ENCODE measurements around the gene TIMP2.

Gene TIMP2

DNA sequence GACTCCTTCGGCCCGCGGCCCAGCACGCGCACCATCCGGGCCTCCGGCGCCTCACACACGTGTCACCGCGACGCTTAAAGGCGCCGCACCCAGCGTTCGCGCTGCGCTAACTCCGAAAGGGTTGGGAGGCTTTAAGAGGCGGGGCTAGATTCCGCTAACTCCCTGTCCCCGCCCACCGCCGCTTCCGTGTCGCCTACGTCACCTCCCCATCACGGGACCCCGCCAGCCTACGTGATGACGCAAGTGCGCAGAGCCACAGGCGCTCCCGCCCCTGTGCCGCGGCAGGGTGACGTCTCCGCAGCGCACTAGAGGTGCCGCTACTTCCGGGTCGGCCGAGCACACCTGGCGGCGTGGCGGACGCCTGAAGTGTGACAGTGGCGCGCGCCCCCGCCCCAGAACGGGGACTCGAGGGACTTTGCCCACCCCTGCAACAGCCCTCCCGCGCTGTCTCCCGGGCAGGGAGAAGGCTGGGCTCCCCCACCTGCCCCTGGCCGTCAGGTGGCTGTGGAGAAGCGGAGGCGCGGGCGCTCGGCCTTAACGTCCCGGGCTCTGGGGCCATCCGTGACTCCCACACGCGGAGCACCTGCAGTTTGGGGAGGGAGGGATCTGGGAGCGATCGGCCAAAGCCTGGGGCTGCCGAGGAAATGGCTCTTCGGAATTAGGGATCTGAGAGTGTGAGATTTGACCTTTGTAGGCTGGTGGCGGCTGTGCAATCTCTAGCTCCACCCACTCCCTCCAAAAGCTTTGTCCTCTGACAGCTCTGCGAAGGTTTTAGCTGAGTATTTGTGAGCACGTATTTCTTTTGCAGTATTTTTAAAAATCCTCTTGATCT is 84.2 kb downstream of the TIMP2 start, which contains the start of gene USP36:
Gene USP36 (minus strand): TSS at position 35 of the 832 bp plus-strand sequence. CDS start 4,451 bp downstream, outside the sequence.
- peak; percentile 100 for DNase-seq (ENCODE audit: extremely low read depth in 1 of 2, low read depth in 1 of 2)

DNA sequence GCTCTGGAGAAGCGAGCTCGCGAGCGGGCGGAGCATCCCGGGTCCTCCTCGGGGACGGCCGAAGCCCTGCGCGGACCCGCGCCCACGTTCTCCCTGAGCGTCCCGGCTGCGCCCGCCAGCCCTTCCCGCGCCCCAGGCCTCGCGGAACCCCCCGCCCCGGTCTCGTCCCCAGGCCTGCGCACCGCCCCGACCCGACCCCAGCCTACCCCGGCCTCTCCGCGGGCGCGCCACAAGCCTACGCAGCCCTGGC is 84.7 kb downstream of the TIMP2 start:
- no peak for DNase-seq (ENCODE audit: extremely low read depth in 1 of 2, low read depth in 1 of 2)

- peak in 1 of 2 donors; percentile 22 for DNase-seq (ENCODE audit: extremely low read depth in 1 of 2, low read depth in 1 of 2)
Measured at GRCh38 chr17:78839762-78840529, 85.2 kb downstream of the TIMP2 start.

DNA sequence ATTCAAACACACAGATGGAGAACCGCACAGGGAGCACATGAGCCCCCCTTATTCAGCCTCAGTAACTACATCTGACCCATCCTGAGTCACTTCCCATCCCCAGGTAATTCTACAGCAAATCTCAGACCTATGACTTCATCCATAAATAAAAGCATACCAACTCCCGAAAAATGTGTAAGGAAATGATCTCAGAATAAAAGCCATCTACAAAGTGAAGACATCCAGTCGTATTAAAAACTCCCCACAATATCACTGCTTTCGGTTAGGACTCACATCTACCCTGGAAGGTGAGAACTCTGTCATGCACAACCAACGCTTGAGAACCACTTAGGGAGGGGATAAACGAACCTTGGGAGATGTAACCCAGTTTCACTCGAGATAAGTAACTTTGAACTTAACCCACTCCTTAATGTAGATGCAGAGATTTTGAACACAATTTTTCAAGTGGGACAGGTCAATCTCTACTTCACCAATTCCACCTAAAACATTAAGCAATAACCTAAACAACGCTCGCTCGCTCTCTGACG is 85.9 kb downstream of the TIMP2 start:
- DNase-seq (ENCODE audit: extremely low read depth in 1 of 2, low read depth in 1 of 2): no peak

DNA sequence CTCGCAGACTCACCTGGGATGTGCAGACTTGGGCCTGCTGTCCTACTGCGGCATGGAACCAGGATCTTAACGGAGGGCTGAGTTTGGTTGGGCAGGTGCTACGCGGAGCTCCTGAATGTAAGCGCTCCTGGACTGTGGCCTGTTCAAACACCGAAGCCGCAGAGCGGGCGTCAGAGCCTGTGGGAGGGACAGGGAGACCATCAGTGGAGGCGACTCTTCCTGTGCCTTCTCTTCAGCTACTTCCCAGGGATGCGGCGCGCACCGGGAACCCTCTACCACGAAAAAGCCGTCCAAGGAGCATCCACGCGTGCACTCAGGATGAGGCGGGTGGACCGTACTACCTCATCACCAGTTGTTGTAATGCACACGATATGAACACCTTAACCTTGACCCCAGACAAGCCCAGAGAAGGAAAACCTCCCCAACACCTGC is 86.6 kb downstream of the TIMP2 start:
- DNase-seq (ENCODE audit: extremely low read depth in 1 of 2, low read depth in 1 of 2): no peak

DNA sequence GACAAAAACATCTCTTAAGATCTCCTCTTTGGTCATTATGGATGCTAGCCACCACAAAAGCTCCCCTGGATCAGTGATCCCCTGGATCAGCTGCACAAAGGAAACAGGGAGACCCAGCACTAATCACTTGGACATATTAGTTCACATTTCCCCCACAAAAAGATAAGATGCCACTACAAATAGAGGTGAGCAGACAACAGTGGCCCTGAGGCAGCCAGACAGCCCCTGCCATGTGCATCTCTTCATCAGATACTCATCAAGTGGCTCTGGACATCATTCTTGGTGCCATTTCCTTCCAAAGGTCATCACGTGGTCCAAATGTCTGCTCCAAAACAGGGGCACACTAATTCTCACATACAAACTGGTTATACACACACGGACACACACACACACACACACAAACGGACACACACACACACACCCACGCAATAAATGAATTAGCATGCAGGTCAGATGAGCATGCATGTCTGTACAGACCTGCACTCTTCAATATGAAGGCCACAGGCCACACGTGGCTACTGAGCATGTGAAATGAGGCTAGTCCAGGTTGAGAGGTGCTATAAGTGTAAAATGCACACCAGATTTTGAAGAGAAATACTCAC is 88.7 kb downstream of the TIMP2 start:
- no peak for DNase-seq (ENCODE audit: extremely low read depth in 1 of 2, low read depth in 1 of 2)

GRCh38 chr17:78834571-78834970 is 90.6 kb downstream of the TIMP2 start:
- no peak for DNase-seq (ENCODE audit: extremely low read depth in 1 of 2, low read depth in 1 of 2)

DNA sequence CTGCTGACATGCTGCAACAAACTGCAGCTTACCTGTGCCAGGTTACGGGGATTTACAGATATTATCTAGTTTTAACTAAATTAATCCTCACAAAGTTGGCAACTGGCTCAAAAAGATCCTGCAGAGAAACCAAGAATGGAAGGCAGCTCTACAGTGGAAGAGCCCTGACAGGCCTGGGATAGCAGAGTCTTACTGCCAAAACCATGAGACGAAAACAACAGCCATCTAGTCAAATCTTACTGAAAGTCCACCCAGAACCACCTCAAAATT is 92.7 kb downstream of the TIMP2 start:
- DNase-seq (ENCODE audit: extremely low read depth in 1 of 2, low read depth in 1 of 2): no peak

DNA sequence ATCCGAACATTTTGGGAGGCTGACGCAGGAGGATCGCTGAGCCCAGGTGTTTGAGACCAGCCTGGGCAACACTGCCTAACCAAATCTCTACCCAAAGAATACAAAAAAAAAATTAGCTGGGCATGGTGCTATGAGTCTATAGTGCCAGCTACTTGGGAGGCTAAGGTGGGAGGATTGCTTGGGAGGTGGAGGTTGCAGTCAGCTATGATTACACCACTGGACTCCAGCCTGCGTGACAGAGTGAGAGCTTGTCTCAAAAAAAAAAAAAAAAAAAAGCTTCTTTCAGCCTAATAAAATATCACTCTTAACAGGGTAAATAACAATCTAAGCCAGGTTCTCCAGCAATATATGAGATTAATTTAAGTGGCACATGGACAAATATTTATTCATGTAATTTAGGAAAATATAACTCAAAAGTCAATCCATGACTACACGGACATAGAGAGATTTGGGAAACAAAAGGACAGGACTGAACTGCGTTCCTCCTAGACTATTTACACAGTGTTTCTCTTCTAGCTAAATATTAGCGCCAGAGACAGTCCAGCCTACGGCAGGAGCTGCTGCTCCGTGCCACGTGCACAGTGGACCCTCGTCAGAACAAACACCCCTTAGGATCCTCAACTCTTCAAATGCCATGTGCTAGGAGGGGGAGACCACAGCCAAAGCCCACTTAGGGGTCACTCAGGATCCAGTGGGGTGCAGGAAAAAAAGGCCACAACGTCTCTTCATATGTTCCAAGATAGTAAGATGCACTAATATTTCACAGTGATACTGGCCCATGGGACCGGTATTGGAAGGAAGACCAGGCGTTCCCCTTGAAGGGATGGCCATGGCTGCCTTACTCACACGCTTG is 93.3 kb downstream of the TIMP2 start:
- DNase-seq (ENCODE audit: extremely low read depth in 1 of 2, low read depth in 1 of 2): no peak

DNA sequence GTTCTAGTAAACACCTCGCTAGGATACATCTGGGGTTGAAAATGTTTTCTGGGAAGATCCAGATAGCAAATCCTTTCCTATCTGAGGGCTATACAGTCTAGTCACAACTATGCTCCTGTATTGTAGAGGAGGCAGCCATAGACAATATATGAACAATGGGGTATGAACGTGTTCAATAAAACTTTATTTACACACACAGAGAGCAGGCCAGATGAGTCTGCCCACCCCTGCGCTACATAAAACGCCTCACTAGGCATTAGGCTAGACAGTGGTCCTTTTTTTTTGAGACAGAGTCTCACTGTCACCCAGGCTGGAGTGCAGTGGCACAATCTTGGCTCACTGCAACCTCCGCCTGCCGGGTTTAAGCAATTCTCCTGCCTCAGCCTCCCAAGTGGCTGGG is 95.7 kb downstream of the TIMP2 start:
- DNase-seq (ENCODE audit: extremely low read depth in 1 of 2, low read depth in 1 of 2): no peak

DNA sequence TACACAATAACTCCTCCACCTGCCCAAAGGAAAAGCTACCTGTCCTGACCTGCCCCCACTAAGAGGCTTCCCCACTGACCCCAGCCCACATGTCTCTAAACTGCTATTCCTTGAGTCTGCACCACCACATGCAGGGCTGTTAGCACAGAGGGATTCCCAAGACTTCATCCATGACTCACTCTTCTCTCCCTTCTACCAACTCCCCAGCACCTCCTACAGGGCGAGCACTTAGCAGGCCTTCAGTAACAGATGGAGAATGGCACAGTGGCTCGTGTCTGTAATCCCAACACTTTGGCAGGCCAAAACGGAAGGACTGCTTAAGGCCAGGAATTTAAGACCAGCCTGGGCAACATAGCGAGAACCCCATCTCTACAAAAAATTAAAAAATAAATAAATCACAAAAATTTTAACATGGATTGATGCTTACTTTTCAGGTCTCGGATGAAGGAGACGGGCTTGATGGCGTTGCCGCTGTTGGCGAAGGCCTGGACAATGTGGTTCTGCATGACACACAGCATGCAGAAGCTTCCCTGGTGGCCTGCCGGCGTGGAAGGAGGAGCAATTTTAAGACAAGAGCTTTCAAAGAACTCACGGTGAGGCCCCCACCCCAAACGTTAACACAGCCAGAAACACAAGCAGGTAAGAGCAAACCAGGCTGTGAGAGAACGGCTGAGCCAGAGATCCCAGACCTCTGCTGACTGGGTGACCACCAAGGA is 96.6 kb downstream of the TIMP2 start:
- no peak for DNase-seq (ENCODE audit: extremely low read depth in 1 of 2, low read depth in 1 of 2)

GRCh38 chr17:78826836-78827509 is 98.2 kb downstream of the TIMP2 start:
- no peak for DNase-seq (ENCODE audit: extremely low read depth in 1 of 2, low read depth in 1 of 2)

- DNase-seq (ENCODE audit: extremely low read depth in 1 of 2, low read depth in 1 of 2): no peak
Measured at GRCh38 chr17:78826421-78826820, 98.8 kb downstream of the TIMP2 start.

DNA sequence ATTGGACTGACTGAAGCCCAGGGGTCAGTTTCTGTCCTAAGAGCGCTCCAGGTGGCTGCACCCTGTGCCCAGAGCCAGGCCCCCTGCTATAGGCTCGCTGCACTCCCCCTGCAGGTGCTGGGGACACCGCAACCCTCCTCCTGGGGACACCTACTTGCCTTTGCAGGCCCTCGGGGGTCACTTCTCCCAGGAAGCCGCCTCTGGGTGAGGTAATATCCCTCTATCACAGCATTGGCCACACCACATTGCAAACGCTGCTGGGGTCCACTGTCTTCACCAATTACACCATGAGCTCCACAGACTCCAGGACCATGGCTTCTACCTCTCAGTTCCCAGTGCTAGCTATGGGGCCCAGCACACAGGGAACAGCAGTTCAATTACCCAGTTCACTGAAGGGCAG is 99.5 kb downstream of the TIMP2 start:
- no peak for DNase-seq (ENCODE audit: extremely low read depth in 1 of 2, low read depth in 1 of 2)

DNA sequence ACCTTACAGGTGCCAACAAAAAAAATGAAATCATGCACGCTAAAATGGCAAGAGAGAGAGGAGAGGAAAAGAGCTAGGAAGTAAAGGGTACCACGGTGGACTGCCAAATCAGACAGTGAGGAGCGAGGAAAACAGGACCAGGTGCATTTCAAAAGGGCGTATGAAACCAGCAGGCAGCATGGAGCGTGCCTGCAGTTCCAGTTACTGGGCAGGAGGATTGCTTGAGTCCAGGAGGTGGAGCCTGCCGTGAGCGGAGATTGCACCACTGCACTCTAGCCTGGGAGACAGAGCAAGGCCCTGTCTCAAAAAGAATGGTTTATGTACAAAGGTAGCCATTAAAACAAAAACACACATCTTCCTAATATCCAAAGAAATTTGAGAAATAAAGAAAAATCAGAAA is 100.9 kb downstream of the TIMP2 start:
- DNase-seq (ENCODE audit: extremely low read depth in 1 of 2, low read depth in 1 of 2): no peak

GRCh38 chr17:78823282-78824046 is 101.7 kb downstream of the TIMP2 start:
- no peak for DNase-seq (ENCODE audit: extremely low read depth in 1 of 2, low read depth in 1 of 2)

DNA sequence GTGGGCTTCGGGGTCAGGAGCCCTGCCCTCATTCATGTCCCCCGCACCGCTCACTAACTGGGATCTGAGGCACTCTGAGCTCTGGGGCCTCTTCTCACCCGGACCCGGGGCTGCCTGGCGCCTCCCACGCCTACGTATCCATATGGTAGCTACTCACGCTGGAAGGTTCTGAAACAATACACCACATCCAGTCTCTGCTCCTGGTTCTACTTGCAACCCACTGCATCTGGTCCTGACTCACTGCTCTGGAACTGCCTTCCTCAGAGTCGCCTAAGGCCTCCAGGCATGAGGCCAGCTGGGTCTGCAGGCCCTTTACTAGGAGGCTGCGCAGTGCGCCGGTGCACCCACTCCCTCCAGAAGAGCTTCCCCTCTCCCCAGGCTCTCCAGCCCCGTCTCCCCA is 102.6 kb downstream of the TIMP2 start:
- DNase-seq (ENCODE audit: extremely low read depth in 1 of 2, low read depth in 1 of 2): no peak

DNA sequence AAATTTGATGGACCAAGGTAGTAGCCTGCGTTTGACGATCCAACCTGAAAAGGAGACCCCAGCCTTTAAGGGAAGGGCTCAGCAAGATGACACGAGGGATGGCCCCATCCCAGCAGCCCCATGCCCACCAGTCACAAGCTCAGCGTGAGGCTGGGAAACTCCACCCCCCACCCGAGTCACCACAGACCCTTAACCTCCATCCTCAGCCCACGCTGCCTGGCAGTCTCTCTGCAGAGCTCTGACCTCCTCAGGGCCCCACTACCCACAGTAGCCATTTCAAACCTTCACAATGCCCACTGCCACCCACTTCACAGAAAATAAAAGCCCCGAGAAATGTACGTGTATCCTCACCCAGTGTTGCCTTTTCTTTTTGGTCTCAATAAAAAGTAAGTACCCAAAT is 103.2 kb downstream of the TIMP2 start:
- DNase-seq (ENCODE audit: extremely low read depth in 1 of 2, low read depth in 1 of 2): no peak

DNA sequence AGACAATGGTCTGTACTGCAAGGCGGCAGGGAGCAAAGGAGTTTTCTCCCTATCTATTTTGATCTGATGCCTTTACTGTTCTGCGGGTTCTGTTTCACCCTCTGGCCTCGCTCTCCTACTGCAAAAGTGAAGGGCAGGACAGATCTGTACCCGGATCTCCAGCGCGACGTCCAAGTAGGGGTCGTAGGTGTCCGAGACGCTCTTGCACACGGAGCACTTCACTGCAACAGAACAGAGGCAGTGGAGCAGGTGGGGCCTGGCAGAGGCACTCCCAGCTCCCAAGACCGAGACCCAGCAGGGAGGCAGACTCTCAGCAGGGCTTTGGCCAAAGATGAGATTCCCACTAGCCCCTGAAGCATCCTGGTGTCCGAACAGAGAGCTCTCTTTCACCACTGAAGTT is 104.3 kb downstream of the TIMP2 start:
- DNase-seq (ENCODE audit: extremely low read depth in 1 of 2, low read depth in 1 of 2): no peak

Measured in activated CD8-positive, alpha-beta memory T cell treated with anti-CD3 and anti-CD28 coated beads for 1 hour (primary cell).